DLD1 (cell line): Measurements from ENCODE around the gene PARVA.
"Not testable (repeated sequence)": the region's sequence is repeated elsewhere in the genome, so short reads cannot be mapped to it uniquely, and the experiment has no call there.

Source experiments
- in situ Hi-C: cut with HindIII; loops from 2 replicates; pipeline ENCODE4 v1.10.0; 2017; ENCODE audit warnings: low sequenced_read_pairs

PARVA gene

GRCh38 chr11:12496181-12497025 is 119.0 kb downstream of the PARVA start:
- in situ Hi-C loops, result no loop called here

GRCh38 chr11:12497431-12497830 is 120.1 kb downstream of the PARVA start:
- in situ Hi-C loops, result no loop called here

- in situ Hi-C loops, result no loop called here
Observed at GRCh38 chr11:12499071-12499470, 121.7 kb downstream of the PARVA start.

DNA sequence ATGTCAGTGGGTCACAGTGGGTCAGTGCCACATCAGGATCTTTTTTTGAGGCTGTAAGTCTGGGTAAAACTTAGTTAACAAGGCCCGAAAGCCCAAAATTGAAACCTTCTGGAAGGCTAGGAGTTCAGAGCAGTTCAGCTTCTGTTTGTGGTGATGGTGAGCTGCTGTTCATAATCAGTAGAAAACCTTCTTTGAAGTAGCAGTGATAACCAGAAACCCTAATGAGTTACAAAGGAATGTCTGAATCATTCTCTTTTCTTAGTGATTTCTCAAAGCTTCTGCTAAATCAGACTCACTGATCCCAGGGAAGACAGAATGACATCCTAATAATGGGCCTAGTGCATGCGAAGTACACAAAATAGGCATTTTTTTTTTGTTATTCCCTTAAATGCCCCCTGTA is 124.7 kb downstream of the PARVA start:
- in situ Hi-C loops, result no loop called here

GRCh38 chr11:12503039-12503484 is 125.7 kb downstream of the PARVA start:
- in situ Hi-C loops, result no loop called here

GRCh38 chr11:12503886-12504285 is 126.5 kb downstream of the PARVA start:
- in situ Hi-C loops, result no loop called here

DNA sequence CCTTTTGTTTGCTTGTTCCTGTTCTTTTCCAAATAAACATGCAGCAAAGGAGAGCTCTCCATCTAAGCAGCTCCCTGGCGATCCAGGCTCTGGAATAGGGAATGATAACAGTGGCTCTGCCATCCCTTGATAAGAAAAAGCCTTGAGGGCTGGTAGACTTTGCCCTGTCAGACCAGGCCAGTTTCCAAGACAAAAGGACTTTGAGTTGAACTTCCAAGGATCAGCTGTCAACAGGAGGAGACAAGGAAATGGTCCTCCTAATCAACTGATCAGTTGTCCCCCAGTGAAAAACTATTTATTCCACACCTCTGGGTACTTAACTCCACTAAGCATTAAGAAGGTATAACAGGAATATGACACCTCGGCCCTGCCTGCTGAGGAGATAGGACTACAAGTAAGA is 127.8 kb downstream of the PARVA start:
- in situ Hi-C loops, result no loop called here

DNA sequence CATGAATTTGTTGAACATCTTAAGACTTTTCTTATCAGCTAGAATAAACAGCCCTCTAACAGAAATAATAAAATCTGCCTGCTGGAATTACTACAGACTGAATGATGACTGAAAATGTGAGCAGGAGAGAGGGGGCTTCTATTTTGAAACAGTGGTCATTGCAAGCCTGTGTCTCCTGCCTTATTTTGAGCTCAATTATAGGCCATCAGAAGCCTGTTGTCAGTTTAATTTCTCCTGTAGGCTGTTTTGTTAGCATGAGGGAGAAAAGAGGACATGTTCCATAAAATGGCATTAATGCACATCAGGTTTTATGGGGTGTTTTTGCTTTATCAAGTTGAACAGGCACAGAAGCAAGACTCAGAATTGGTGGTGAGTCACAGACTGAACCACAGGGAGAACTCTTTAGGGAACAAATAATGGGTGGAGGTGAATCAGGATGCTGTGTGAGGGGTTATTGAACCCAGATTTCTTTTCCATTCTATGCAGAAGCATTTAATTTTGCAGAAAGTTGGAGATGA is 129.1 kb downstream of the PARVA start:
- in situ Hi-C loops, result no loop called here

DNA sequence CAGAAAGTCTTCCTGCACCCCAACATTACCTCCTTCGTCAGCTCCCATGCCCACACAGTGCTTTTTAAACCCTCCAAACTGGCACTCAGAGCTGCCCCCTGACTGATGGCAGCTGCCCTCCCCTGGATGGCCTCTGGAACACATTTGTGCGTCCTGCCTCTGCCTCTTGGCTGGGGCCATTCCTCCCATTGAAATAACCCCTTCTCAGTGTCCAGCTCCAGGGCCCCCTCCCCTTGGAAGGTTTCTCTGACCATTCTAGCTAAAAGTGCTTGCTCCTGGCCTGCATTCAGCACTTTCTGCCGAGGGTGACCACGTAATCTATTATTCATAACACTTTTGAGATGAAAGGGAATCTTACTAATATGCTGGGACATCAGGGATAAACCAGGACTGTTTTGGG is 130.0 kb downstream of the PARVA start:
- in situ Hi-C loops, result no loop called here

DNA sequence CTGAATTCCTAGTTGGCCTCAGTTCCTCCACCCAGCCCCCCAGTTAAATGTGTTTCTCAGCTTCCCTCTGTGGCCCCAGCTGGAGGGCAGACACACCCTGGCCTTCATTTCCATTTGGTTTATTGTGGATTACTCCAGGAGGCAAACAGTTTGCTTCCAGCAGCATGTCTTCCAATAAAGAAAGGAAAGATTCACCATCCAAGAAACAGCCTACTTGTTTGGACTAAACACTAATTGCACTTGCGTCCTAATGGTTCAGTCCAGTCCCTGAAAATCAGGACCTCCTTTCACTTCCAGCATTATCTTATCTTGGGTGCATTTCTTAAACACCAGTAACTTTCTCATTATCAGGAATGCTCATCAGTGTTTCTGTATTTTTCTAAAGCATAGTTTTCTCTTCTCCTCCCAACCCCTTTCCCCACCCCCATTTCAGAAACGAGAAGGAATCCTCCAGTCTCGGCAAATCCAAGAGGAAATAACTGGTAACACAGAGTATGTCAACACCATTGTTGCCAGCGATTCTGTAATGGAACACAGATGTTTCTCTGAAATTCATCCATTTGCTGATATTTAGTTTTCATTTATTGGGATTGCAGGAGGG is 130.9 kb downstream of the PARVA start:
- in situ Hi-C loops, result no loop called here

DNA sequence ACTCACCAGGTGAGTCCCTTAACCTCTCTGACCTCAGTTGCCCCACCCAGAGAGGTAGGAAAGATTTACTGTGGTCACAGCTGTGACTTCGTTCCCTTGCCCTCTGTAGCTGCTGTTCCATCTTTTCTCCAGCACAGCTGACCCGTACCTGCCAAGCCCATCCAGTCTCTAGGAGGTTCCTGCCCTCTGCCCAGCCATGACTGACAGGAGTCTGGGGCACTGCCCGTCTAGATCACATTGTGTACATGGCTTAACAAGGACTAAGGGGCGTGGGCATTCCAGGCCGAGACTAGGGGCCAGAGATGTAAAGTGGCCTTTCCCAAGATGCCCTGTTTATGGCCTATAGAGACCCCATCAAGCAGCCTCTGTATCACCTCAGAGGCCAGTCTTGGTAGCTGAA is 132.0 kb downstream of the PARVA start:
- in situ Hi-C loops, result no loop called here

DNA sequence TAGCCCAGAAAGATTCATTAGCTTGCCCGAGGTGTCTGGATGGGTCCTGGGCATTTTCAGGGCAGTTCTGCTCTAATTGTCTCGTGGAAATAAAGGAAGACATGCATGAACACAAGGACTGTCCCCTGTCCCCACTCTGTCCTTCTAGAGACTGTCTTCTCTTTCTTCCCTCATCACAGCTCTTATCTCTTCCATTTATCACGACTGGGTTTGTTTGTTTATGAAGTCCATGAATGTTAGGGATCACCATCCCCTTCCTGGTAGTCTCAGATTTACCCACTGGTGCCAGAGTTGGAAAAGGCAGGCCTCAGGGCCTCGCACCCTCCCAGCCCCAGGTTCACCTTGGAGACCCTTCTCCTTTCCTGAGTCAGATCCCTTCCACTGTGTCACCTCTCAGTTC is 134.8 kb downstream of the PARVA start:
- in situ Hi-C loops, result no loop called here

DNA sequence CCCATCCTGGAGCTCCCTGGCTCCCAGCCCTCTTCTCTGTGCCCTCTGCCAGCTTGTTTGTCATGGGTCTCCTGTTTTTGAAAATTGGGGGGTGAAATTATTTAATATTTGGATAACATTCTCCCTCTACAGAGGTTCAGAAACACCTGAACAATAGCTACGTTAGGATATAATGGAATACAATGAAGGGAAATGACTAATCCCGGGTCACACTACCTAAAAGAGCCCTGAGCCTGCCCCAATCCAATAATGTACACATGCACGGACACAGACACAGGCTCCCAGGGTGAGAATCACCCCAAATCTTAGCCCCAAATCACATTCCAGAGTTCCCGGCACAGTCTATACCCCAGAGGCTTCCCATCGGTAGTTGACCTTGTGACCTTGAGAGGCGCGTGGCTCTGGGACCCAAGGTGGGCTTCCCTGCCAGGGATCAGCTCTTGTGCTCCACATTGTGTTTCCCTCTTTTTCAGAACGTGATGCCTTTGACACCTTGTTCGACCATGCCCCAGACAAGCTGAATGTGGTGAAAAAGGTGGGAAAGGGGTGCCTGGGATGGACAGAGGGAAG is 135.5 kb downstream of the PARVA start:
- in situ Hi-C loops, result no loop called here

- in situ Hi-C loops, result no loop called here
Observed at GRCh38 chr11:12516387-12517105, 139.2 kb downstream of the PARVA start.

- in situ Hi-C loops, result no loop called here
Observed at GRCh38 chr11:12517306-12517705, 139.9 kb downstream of the PARVA start.

DNA sequence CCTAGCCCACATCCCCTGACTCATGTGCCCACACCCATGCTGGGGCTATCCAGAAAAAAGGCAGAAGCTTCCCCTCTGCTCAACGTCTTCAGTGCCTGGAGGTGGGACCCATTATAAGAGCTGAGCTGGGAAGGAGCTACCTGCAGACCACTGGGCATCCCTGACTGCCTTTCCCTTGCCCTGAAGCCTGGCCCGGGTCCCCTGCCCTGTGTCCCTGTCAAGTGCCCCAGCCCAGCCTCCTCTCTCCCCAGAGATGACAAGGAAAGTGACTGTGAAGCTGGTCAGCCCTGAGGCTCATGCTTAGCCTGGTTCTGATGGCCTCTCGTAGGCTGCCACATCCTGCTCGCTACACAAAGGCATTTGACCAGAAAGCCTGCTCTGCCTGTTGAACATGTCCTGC is 140.4 kb downstream of the PARVA start:
- in situ Hi-C loops, result no loop called here

- in situ Hi-C loops, result no loop called here
Observed at GRCh38 chr11:12518606-12519385, 141.4 kb downstream of the PARVA start.

DNA sequence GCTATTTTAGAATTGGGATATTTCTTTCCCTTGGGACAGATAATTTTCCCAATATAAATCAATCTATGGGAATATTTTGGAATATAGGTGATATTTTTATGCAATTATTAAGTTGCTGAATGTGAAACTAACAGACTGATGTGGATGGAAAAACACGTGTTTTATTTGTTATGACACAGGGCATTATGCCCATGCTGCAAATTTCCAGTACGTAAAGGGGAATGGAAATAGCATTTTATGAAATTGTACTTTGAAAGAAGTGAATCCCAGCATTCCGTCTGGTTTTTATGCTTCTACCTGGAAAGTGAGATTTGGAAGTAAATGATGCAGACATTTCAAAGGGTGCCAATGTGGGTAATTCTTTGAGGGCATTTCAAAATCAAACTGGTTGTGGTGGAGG is 142.7 kb downstream of the PARVA start:
- in situ Hi-C loops, result no loop called here

- in situ Hi-C loops, result not testable (repeated sequence)
Observed at GRCh38 chr11:12520576-12520975, 143.2 kb downstream of the PARVA start.

- in situ Hi-C loops, result no loop called here
Observed at GRCh38 chr11:12523180-12523924, 146.0 kb downstream of the PARVA start.
